Measurements from ENCODE around the gene UBR2.

DNA sequence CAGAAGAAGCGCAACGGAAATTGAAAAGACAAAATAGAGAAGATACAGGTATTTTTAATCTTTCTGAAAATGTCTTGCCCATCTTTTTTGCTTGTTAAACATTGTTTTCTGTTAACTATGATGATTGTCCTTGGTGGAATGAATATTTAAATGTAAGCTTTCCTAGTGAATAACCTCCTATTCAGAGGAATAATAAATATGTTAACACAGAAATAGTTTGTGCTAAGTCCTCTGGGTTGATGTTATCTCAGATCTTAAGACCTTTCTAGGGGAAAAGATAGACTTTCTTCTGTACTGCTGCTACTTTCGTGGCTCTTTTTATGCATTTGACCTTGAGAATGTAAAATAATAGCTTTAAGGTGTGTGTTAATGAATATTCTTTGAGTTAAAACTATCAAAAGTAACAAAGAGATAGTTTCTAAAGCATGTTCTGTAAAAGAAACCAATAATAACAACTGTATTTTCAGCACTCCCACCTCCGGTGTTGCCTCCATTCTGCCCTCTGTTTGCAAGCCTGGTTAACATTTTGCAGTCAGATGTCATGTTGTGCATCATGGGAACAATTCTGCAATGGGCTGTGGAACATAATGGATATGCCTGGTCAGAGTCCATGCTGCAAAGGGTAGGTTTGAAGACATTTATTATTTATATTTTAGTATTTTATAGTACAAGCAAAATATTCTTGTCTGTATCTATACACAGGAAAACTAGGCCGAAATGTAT is 88.4 kb downstream of the UBR2 start:
- TF ChIP-seq, protein P1, sequence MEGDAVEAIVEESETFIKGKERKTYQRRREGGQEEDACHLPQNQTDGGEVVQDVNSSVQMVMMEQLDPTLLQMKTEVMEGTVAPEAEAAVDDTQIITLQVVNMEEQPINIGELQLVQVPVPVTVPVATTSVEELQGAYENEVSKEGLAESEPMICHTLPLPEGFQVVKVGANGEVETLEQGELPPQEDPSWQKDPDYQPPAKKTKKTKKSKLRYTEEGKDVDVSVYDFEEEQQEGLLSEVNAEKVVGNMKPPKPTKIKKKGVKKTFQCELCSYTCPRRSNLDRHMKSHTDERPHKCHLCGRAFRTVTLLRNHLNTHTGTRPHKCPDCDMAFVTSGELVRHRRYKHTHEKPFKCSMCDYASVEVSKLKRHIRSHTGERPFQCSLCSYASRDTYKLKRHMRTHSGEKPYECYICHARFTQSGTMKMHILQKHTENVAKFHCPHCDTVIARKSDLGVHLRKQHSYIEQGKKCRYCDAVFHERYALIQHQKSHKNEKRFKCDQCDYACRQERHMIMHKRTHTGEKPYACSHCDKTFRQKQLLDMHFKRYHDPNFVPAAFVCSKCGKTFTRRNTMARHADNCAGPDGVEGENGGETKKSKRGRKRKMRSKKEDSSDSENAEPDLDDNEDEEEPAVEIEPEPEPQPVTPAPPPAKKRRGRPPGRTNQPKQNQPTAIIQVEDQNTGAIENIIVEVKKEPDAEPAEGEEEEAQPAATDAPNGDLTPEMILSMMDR (IDR thresholded peaks at IDR 0.05): no peak
- TF ChIP-seq POLR2A (IDR thresholded peaks at IDR 0.05): no peak

All from lower leg skin (tissue), 3 donors.